22Rv1 (cell line): ENCODE results near the gene CCL22.

Experiments used
- H3K27ac ChIP-seq: fragments of 450-650 bp; 2 replicates; pipeline ENCODE4 v1.5.1; 2017
- ZFX ChIP-seq: fragments of 450-650 bp; IDR thresholded peaks from 2 replicates; pipeline ENCODE4 v1.6.1; 2017; ENCODE audit warnings: antibody characterized with exemption, borderline replicate concordance
- TF ChIP-seq, protein P1 (sequence below): fragments of 450-650 bp; IDR thresholded peaks from 2 replicates; pipeline ENCODE4 v1.5.1; 2017; ENCODE audit warnings: mild to moderate bottlenecking

CCL22 gene

GRCh38 chr16:57371494-57372371 lies 13.2 kb downstream of the CCL22 start:
- H3K27ac ChIP-seq = peak overlapping the region; percentile 92

GRCh38 chr16:57372372-57373116 lies 14.0 kb downstream of the CCL22 start, which contains the start of gene CX3CL1:
TSS of gene CX3CL1 (plus strand) at chr16:57372490. CDS start at chr16:57372569, 79 bp downstream.
- H3K27ac ChIP-seq = peak within 1 kb of the TSS; percentile 92

More at GRCh38 chr16:57371494-57372371, 13.2 kb downstream of the CCL22 start:
- TF ChIP-seq, protein P1, sequence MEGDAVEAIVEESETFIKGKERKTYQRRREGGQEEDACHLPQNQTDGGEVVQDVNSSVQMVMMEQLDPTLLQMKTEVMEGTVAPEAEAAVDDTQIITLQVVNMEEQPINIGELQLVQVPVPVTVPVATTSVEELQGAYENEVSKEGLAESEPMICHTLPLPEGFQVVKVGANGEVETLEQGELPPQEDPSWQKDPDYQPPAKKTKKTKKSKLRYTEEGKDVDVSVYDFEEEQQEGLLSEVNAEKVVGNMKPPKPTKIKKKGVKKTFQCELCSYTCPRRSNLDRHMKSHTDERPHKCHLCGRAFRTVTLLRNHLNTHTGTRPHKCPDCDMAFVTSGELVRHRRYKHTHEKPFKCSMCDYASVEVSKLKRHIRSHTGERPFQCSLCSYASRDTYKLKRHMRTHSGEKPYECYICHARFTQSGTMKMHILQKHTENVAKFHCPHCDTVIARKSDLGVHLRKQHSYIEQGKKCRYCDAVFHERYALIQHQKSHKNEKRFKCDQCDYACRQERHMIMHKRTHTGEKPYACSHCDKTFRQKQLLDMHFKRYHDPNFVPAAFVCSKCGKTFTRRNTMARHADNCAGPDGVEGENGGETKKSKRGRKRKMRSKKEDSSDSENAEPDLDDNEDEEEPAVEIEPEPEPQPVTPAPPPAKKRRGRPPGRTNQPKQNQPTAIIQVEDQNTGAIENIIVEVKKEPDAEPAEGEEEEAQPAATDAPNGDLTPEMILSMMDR = no peak
- no peak for TF ChIP-seq ZFX

DNA sequence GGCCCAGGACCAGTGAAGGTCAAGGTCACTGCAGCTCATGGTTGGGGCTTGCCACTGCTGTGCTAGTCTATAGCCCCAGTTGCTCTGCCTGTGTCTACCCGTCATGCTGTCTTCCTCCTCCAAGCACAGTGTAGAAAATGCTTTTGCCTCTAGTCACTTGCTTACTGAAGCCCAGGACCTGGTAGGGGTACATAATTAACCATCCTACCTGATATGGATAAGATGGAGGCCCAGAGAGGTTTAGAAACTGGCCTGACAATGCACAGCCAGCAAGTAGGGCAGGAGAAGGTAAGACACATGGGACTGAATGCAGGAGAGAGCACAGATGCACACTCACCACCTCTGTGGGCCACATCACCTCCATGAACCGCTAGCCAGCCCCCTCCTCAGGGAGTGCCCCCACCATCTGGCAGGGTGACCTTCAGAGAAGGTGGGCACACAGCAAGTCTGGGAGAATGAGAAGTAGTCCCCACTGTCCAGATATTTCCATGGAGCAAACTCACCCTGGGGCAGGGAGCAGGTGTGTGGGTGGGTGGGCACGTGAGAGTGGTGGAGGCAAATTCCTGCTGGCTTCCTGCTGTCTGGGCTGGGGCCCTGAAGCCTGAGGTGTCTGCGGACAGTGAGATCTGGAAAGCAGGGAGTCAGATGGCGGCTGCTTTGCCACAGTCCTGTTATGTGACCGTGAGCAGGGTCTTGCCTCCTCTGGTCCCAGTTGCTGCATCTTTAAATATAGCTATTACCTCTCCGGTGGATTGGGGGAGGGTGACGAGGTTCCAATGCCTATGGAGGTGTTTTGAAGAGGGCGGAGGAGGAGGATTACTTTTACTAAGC lies 14.7 kb downstream of the CCL22 start:
- H3K27ac ChIP-seq = peak overlapping the region; percentile 92
- TF ChIP-seq, protein P1 = no peak
- no peak for TF ChIP-seq ZFX

More at GRCh38 chr16:57372372-57373116, 14.0 kb downstream of the CCL22 start, which contains the start of gene CX3CL1:
- TF ChIP-seq, protein P1 = peak; percentile 43
- TF ChIP-seq ZFX = no peak

DNA sequence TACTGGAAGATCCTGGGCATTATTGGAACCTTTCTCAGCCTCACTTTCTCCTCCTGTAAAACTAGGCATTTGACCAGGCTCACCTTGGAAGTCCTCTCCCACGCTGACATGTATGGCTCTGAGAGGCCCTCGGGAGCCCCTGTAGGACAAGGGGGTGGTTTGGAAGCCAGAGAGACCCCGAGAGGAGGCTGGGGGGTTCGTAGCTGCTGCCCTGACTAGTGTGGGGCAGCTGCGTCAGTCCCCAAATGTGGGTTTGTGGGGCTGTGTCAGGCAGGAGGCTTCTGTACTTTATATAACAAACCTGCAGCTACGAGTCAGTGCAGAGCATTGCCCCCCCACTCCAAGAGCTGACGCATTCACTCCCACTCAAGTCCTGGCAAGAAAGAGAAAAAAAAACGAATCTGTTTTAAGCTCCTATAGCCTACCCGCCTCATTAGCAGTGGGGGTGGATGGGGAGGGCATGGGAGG lies 15.5 kb downstream of the CCL22 start:
- peak overlapping the region; percentile 92 for H3K27ac ChIP-seq
- TF ChIP-seq, protein P1 = no peak
- no peak for TF ChIP-seq ZFX

GRCh38 chr16:57374925-57375465 lies 16.4 kb downstream of the CCL22 start:
- peak overlapping the region; percentile 92 for H3K27ac ChIP-seq

GRCh38 chr16:57376313-57376818 lies 17.8 kb downstream of the CCL22 start:
- H3K27ac ChIP-seq = peak overlapping the region; percentile 92
- no peak for TF ChIP-seq ZFX
- TF ChIP-seq, protein P1 = no peak
